ENCODE measurements around the gene EDA. TPM values are rescaled to one million over a fixed set of nuclear protein-coding genes. Genes with fewer than 3 reads are reported as not detected.

EDA gene
- total RNA-seq, 2 donors from 2014 or later, result 59.0 to 70.6 TPM

GRCh38 chrX:69988955-69989394, 373.1 kb downstream of the EDA start:
- Mint-ChIP-seq H3K27ac (no peak overlapping the region), H3K4me1 (peaks cover 3% of the 10 kb centered on the region), H3K27me3 (ENCODE audit: insufficient read depth) (peaks cover 5% of the 10 kb centered on the region), H3K9me3 (peaks cover 23% of the 10 kb centered on the region), H3K36me3 (ENCODE audit: low read depth) (peaks cover 3% of the 10 kb centered on the region), H3K4me3 (no peak overlapping the region)
- TF ChIP-seq, protein P1, sequence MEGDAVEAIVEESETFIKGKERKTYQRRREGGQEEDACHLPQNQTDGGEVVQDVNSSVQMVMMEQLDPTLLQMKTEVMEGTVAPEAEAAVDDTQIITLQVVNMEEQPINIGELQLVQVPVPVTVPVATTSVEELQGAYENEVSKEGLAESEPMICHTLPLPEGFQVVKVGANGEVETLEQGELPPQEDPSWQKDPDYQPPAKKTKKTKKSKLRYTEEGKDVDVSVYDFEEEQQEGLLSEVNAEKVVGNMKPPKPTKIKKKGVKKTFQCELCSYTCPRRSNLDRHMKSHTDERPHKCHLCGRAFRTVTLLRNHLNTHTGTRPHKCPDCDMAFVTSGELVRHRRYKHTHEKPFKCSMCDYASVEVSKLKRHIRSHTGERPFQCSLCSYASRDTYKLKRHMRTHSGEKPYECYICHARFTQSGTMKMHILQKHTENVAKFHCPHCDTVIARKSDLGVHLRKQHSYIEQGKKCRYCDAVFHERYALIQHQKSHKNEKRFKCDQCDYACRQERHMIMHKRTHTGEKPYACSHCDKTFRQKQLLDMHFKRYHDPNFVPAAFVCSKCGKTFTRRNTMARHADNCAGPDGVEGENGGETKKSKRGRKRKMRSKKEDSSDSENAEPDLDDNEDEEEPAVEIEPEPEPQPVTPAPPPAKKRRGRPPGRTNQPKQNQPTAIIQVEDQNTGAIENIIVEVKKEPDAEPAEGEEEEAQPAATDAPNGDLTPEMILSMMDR (conservative IDR thresholded peaks at IDR 0.05), result no peak
- Histone ChIP-seq H3K4me1 (ENCODE audit: control insufficient read depth, insufficient read depth, low read length) (no peaks in the 10 kb centered on the region), H3K27me3 (ENCODE audit: control insufficient read depth, insufficient read depth, low read length, poor library complexity, severe bottlenecking) (no peaks in the 10 kb centered on the region), H3K27ac (ENCODE audit: low read depth, low read length) (no peak overlapping the region), H3K4me3 (ENCODE audit: low read length) (no peak overlapping the region), H3K9ac (ENCODE audit: extremely low read depth, low read length, poor library complexity, severe bottlenecking) (no peak overlapping the region), H3K9me3 (ENCODE audit: control insufficient read depth, low read length) (no peaks in the 10 kb centered on the region), H3K36me3 (ENCODE audit: control insufficient read depth, insufficient read depth, low read length) (peaks cover 4% of the 10 kb centered on the region)
- no peak for DNase-seq
- WGBS, 2 experiments (ENCODE audit: insufficient coverage in 1 of 2, insufficient read length in 1 of 2), result 100% methylated on average over 2 of the region's 3 CpGs; no CpG with 5 or more reads in 1 of the 2 experiments

GRCh38 chrX:69991685-69992084, 375.8 kb downstream of the EDA start:
- H3K36me3 ChIP-seq (ENCODE audit: control insufficient read depth, insufficient read depth, low read length), result peaks cover 19% of the 10 kb centered on the region
- no peak for DNase-seq
- 89% methylated on average over 3 of the region's 3 CpGs; no CpG with 5 or more reads in 1 of the 2 experiments for WGBS, 2 experiments (ENCODE audit: insufficient coverage in 1 of 2, insufficient read length in 1 of 2)
- H3K27me3 ChIP-seq (ENCODE audit: control insufficient read depth, insufficient read depth, low read length, poor library complexity, severe bottlenecking), result no peaks in the 10 kb centered on the region
- Mint-ChIP-seq H3K27ac (no peak overlapping the region), H3K36me3 (ENCODE audit: low read depth) (peaks cover 13% of the 10 kb centered on the region), H3K9me3 (peaks cover 33% of the 10 kb centered on the region), H3K27me3 (ENCODE audit: insufficient read depth) (peaks cover 5% of the 10 kb centered on the region), H3K4me1 (peaks cover 3% of the 10 kb centered on the region), H3K4me3 (no peak overlapping the region)
- no peak overlapping the region for H3K9ac ChIP-seq (ENCODE audit: extremely low read depth, low read length, poor library complexity, severe bottlenecking)
- TF ChIP-seq, protein P1 (conservative IDR thresholded peaks at IDR 0.05), result peak; percentile 41
- peaks cover 12% of the 10 kb centered on the region for H3K9me3 ChIP-seq (ENCODE audit: control insufficient read depth, low read length)
- no peak overlapping the region for H3K27ac ChIP-seq (ENCODE audit: low read depth, low read length)
- H3K4me1 ChIP-seq (ENCODE audit: control insufficient read depth, insufficient read depth, low read length), result no peaks in the 10 kb centered on the region
- H3K4me3 ChIP-seq (ENCODE audit: low read length), result no peak overlapping the region

DNA sequence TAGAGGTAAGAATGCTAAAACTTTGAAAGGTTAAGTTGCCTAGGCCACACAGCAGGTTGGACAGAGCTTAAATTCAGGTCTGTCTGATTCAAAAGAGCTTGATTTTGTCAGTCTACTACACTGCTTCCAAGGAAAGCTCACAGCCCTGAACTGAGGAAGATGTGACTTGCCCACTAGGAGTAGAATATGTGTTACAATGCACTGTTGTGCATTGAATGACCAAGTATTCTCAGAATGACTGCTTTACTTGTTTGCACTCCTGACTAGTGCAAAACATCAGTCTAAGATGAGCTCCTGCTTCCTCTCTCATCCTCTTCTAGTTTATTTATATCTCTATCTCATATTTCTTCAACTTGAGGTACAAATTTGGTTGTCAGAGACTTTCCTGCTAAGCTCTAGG, 377.6 kb downstream of the EDA start:
- Mint-ChIP-seq H3K27ac (no peak overlapping the region), H3K9me3 (peaks cover 42% of the 10 kb centered on the region)
- no peak for DNase-seq

More for the DNA sequence above, 377.6 kb downstream of the EDA start:
- peaks cover 3% of the 10 kb centered on the region for H3K27me3 Mint-ChIP-seq (ENCODE audit: insufficient read depth)
- H3K4me3 ChIP-seq (ENCODE audit: low read length), result no peak overlapping the region
- H3K9me3 ChIP-seq (ENCODE audit: control insufficient read depth, low read length), result peaks cover 29% of the 10 kb centered on the region
- peaks cover 3% of the 10 kb centered on the region for H3K4me1 Mint-ChIP-seq
- H3K9ac ChIP-seq (ENCODE audit: extremely low read depth, low read length, poor library complexity, severe bottlenecking), result no peak overlapping the region
- peaks cover 22% of the 10 kb centered on the region for H3K36me3 ChIP-seq (ENCODE audit: control insufficient read depth, insufficient read depth, low read length)
- no peaks in the 10 kb centered on the region for H3K4me1 ChIP-seq (ENCODE audit: control insufficient read depth, insufficient read depth, low read length)
- TF ChIP-seq, protein P1 (conservative IDR thresholded peaks at IDR 0.05), result no peak
- no peaks in the 10 kb centered on the region for H3K27me3 ChIP-seq (ENCODE audit: control insufficient read depth, insufficient read depth, low read length, poor library complexity, severe bottlenecking)
- H3K27ac ChIP-seq (ENCODE audit: low read depth, low read length), result no peak overlapping the region
- no peak overlapping the region for H3K4me3 Mint-ChIP-seq
- peaks cover 27% of the 10 kb centered on the region for H3K36me3 Mint-ChIP-seq (ENCODE audit: low read depth)
